ENCODE results near the gene ADAMTS1. TPM values are rescaled to one million over a fixed set of nuclear protein-coding genes. Genes with fewer than 3 reads are reported as not detected.
A peak's percentile ranks its signal among the peaks of the same experiment; 100 is the strongest.

ADAMTS1 gene
- total RNA-seq, 1 donor from 2014 or later = 32.4 TPM

GRCh38 chr21:26836528-26836927 is 8.7 kb downstream of the ADAMTS1 start:
- Histone ChIP-seq H3K27me3 (ENCODE audit: control insufficient read depth in 3 of 3, insufficient read depth in 3 of 3, low read length in 3 of 3) (no peaks in the 10 kb centered on the region), H3K36me3 (ENCODE audit: control insufficient read depth in 3 of 3, insufficient read depth in 3 of 3, low read length in 3 of 3) (peaks cover 34 to 48% (median 45%) of the 10 kb centered on the region in 3 donors), H3K27ac (ENCODE audit: low read depth, low read length) (no peak overlapping the region), H3K4me3 (ENCODE audit: low read length in 3 of 3) (no peak overlapping the region), H3K9ac (ENCODE audit: low read depth in 1 of 3, low read length in 3 of 3) (peak overlapping the region in 1 of 3 donors; percentile 8), H3K4me1 (ENCODE audit: control insufficient read depth in 3 of 3, insufficient read depth in 3 of 3, low read length in 3 of 3) (peaks cover 15 to 42% (median 22%) of the 10 kb centered on the region in 3 donors), H3K9me3 (ENCODE audit: control insufficient read depth in 3 of 3, low read length in 3 of 3) (no peaks in the 10 kb centered on the region)

DNA sequence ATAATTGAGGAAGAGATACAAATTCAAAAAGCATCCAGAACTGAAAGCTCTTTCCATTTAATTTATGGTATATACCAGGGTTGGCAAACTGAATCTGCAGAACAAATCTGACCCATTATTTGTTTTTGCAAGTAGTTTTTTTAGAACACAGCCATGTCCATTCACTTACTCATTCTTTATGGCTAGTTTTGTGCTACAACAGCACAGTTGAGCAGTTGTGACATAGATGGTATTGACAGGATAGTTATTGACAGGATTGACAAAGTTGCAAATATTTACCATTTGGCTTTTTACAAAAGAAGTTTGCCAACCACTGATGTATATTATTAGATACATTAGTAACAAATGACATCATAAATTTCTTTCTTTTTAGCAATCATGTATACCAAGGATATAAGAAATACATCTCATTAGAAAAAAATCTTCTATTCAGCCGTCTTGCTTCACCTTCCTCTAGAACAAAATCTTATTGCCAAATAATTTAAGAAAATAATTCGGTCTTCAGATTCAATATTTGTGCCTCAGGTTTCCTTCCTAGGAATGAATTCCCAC is 9.4 kb downstream of the ADAMTS1 start:
- Histone ChIP-seq H3K9me3 (ENCODE audit: control insufficient read depth in 3 of 3, low read length in 3 of 3) (no peaks in the 10 kb centered on the region), H3K27me3 (ENCODE audit: control insufficient read depth in 3 of 3, insufficient read depth in 3 of 3, low read length in 3 of 3) (no peaks in the 10 kb centered on the region), H3K4me1 (ENCODE audit: control insufficient read depth in 3 of 3, insufficient read depth in 3 of 3, low read length in 3 of 3) (peaks cover 13 to 38% (median 20%) of the 10 kb centered on the region in 3 donors), H3K36me3 (ENCODE audit: control insufficient read depth in 3 of 3, insufficient read depth in 3 of 3, low read length in 3 of 3) (peaks cover 31 to 43% (median 42%) of the 10 kb centered on the region in 3 donors), H3K27ac (ENCODE audit: low read depth, low read length) (no peak overlapping the region), H3K9ac (ENCODE audit: low read depth in 1 of 3, low read length in 3 of 3) (no peak overlapping the region), H3K4me3 (ENCODE audit: low read length in 3 of 3) (no peak overlapping the region)

- peaks cover 25 to 37% (median 37%) of the 10 kb centered on the region in 3 donors for H3K36me3 ChIP-seq (ENCODE audit: control insufficient read depth in 3 of 3, insufficient read depth in 3 of 3, low read length in 3 of 3)
- no peak overlapping the region for H3K27ac ChIP-seq (ENCODE audit: low read depth, low read length)
- no peak overlapping the region for H3K9ac ChIP-seq (ENCODE audit: low read depth in 1 of 3, low read length in 3 of 3)
- H3K4me1 ChIP-seq (ENCODE audit: control insufficient read depth in 3 of 3, insufficient read depth in 3 of 3, low read length in 3 of 3) = peaks cover 8 to 34% (median 13%) of the 10 kb centered on the region in 3 donors
- no peak overlapping the region for H3K4me3 ChIP-seq (ENCODE audit: low read length in 3 of 3)
- no peaks in the 10 kb centered on the region for H3K27me3 ChIP-seq (ENCODE audit: control insufficient read depth in 3 of 3, insufficient read depth in 3 of 3, low read length in 3 of 3)
- H3K9me3 ChIP-seq (ENCODE audit: control insufficient read depth in 3 of 3, low read length in 3 of 3) = no peaks in the 10 kb centered on the region
Observed at GRCh38 chr21:26835027-26835713, 10.0 kb downstream of the ADAMTS1 start.

DNA sequence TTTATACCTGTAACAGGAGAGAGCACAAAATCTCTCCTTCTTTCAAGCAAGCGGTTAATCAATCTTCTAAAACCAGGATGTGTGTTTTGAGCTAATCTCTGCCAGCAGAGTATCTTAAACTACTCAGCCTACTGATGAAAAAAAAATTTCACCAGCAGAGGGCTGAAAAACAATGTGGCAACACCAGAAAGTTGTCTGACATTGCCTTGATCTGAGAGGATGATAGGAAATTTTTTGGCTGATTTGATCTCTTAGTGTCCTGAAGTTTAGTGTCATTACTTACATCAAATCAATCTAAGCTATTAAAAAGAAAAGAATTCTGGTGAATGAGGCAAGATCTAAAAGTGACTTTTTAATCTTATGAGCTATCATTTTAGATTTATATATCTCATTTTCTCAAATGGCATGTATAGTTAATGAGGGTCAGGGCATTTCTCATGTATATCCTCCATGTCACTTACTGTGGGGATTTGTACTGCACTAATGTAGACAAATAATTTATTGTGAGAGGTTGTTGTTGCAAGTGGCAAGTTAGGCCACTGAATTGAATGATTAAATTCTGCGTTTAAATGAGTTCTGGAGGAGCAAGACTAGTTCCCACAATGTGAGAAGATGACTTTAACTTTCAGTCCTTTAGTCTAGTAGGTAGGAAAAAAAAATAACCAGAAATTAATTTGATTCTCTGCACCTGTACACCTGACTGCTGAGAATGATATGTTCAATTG is 10.9 kb downstream of the ADAMTS1 start:
- Histone ChIP-seq H3K9me3 (ENCODE audit: control insufficient read depth in 3 of 3, low read length in 3 of 3) (no peaks in the 10 kb centered on the region), H3K27ac (ENCODE audit: low read depth, low read length) (no peak overlapping the region), H3K9ac (ENCODE audit: low read depth in 1 of 3, low read length in 3 of 3) (no peak overlapping the region), H3K4me1 (ENCODE audit: control insufficient read depth in 3 of 3, insufficient read depth in 3 of 3, low read length in 3 of 3) (peaks cover 4 to 26% (median 5%) of the 10 kb centered on the region in 3 donors), H3K27me3 (ENCODE audit: control insufficient read depth in 3 of 3, insufficient read depth in 3 of 3, low read length in 3 of 3) (no peaks in the 10 kb centered on the region), H3K4me3 (ENCODE audit: low read length in 3 of 3) (no peak overlapping the region), H3K36me3 (ENCODE audit: control insufficient read depth in 3 of 3, insufficient read depth in 3 of 3, low read length in 3 of 3) (peaks cover 17 to 29% (median 29%) of the 10 kb centered on the region in 3 donors)

DNA sequence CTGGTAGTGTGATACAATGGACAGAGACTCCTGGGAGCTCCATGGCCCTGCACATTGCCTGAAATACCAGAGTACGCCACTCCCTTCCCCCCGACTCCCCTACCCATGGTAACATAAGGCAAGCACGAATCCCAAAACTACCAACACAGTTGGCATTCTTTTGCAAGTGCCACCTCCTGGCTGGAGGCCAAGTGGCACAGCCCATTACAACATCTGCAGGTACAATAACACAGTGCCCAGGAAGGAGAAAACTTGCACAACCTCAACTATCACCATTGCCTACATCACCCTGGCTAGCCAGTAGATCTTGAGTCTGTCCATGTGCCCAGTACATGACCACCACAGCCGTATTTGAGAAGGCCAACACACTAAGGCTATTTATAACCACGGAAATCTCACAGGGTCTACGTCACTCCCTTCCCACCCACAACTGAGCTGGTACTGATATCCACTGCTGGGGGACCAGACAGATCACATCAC is 11.7 kb downstream of the ADAMTS1 start:
- H3K27ac ChIP-seq (ENCODE audit: low read depth, low read length) = no peak overlapping the region
- H3K36me3 ChIP-seq (ENCODE audit: control insufficient read depth in 3 of 3, insufficient read depth in 3 of 3, low read length in 3 of 3) = peaks cover 15 to 21% (median 20%) of the 10 kb centered on the region in 3 donors
- no peaks in the 10 kb centered on the region for H3K27me3 ChIP-seq (ENCODE audit: control insufficient read depth in 3 of 3, insufficient read depth in 3 of 3, low read length in 3 of 3)
- H3K9ac ChIP-seq (ENCODE audit: low read depth in 1 of 3, low read length in 3 of 3) = no peak overlapping the region
- H3K4me3 ChIP-seq (ENCODE audit: low read length in 3 of 3) = no peak overlapping the region
- peaks cover 4 to 19% (median 5%) of the 10 kb centered on the region in 3 donors for H3K4me1 ChIP-seq (ENCODE audit: control insufficient read depth in 3 of 3, insufficient read depth in 3 of 3, low read length in 3 of 3)
- H3K9me3 ChIP-seq (ENCODE audit: control insufficient read depth in 3 of 3, low read length in 3 of 3) = no peaks in the 10 kb centered on the region

DNA sequence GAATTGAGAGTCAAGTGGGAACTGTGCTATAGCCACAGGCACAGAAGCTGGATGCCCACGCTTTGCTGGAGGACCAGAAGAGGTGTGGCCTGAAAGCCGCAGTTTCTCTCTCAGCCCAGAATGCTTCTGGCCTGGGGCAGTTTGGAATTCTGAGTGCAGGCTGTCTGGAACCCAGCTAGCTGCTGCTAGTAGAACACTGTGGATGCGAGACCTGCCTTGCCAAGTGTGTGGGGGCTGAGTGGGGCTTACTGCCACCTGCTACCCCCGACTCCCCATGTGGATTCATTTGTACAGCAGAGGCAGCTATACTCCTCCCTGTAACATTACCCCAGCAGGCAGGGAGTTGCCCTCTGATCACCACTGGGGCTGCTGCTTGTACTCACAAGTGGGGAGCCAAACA is 12.2 kb downstream of the ADAMTS1 start:
- no peak overlapping the region for H3K4me3 ChIP-seq (ENCODE audit: low read length in 3 of 3)
- no peak overlapping the region for H3K9ac ChIP-seq (ENCODE audit: low read depth in 1 of 3, low read length in 3 of 3)
- H3K9me3 ChIP-seq (ENCODE audit: control insufficient read depth in 3 of 3, low read length in 3 of 3) = no peaks in the 10 kb centered on the region
- H3K4me1 ChIP-seq (ENCODE audit: control insufficient read depth in 3 of 3, insufficient read depth in 3 of 3, low read length in 3 of 3) = peaks cover 4 to 16% (median 5%) of the 10 kb centered on the region in 3 donors
- H3K27me3 ChIP-seq (ENCODE audit: control insufficient read depth in 3 of 3, insufficient read depth in 3 of 3, low read length in 3 of 3) = no peaks in the 10 kb centered on the region
- peaks cover 11 to 16% (median 15%) of the 10 kb centered on the region in 3 donors for H3K36me3 ChIP-seq (ENCODE audit: control insufficient read depth in 3 of 3, insufficient read depth in 3 of 3, low read length in 3 of 3)
- H3K27ac ChIP-seq (ENCODE audit: low read depth, low read length) = no peak overlapping the region

- no peak overlapping the region for H3K4me3 ChIP-seq (ENCODE audit: low read length in 3 of 3)
- H3K9ac ChIP-seq (ENCODE audit: low read depth in 1 of 3, low read length in 3 of 3) = no peak overlapping the region
- no peak overlapping the region for H3K27ac ChIP-seq (ENCODE audit: low read depth, low read length)
- H3K4me1 ChIP-seq (ENCODE audit: control insufficient read depth in 3 of 3, insufficient read depth in 3 of 3, low read length in 3 of 3) = peaks cover 4 to 11% (median 5%) of the 10 kb centered on the region in 3 donors
- no peaks in the 10 kb centered on the region for H3K27me3 ChIP-seq (ENCODE audit: control insufficient read depth in 3 of 3, insufficient read depth in 3 of 3, low read length in 3 of 3)
- H3K36me3 ChIP-seq (ENCODE audit: control insufficient read depth in 3 of 3, insufficient read depth in 3 of 3, low read length in 3 of 3) = peaks cover 7 to 11% (median 11%) of the 10 kb centered on the region in 3 donors
- H3K9me3 ChIP-seq (ENCODE audit: control insufficient read depth in 3 of 3, low read length in 3 of 3) = no peaks in the 10 kb centered on the region
Observed at GRCh38 chr21:26832546-26832945, 12.7 kb downstream of the ADAMTS1 start.

- Histone ChIP-seq H3K4me1 (ENCODE audit: control insufficient read depth in 3 of 3, insufficient read depth in 3 of 3, low read length in 3 of 3) (no peaks in the 10 kb centered on the region), H3K36me3 (ENCODE audit: control insufficient read depth in 3 of 3, insufficient read depth in 3 of 3, low read length in 3 of 3) (no peaks in the 10 kb centered on the region), H3K9me3 (ENCODE audit: control insufficient read depth in 3 of 3, low read length in 3 of 3) (no peaks in the 10 kb centered on the region), H3K27ac (ENCODE audit: low read depth, low read length) (no peak overlapping the region), H3K4me3 (ENCODE audit: low read length in 3 of 3) (no peak overlapping the region), H3K9ac (ENCODE audit: low read depth in 1 of 3, low read length in 3 of 3) (no peak overlapping the region), H3K27me3 (ENCODE audit: control insufficient read depth in 3 of 3, insufficient read depth in 3 of 3, low read length in 3 of 3) (no peaks in the 10 kb centered on the region)
Observed at GRCh38 chr21:26826801-26827200, 18.4 kb downstream of the ADAMTS1 start.

- no peaks in the 10 kb centered on the region for H3K36me3 ChIP-seq (ENCODE audit: control insufficient read depth in 3 of 3, insufficient read depth in 3 of 3, low read length in 3 of 3)
- H3K4me3 ChIP-seq (ENCODE audit: low read length in 3 of 3) = no peak overlapping the region
- no peaks in the 10 kb centered on the region for H3K27me3 ChIP-seq (ENCODE audit: control insufficient read depth in 3 of 3, insufficient read depth in 3 of 3, low read length in 3 of 3)
- H3K9me3 ChIP-seq (ENCODE audit: control insufficient read depth in 3 of 3, low read length in 3 of 3) = no peaks in the 10 kb centered on the region
- no peak overlapping the region for H3K9ac ChIP-seq (ENCODE audit: low read depth in 1 of 3, low read length in 3 of 3)
- peaks cover 0 to 2% (median 0%) of the 10 kb centered on the region in 3 donors for H3K4me1 ChIP-seq (ENCODE audit: control insufficient read depth in 3 of 3, insufficient read depth in 3 of 3, low read length in 3 of 3)
- no peak overlapping the region for H3K27ac ChIP-seq (ENCODE audit: low read depth, low read length)
Observed at GRCh38 chr21:26820509-26820908, 24.7 kb downstream of the ADAMTS1 start.
